Stimulated activated CD4-positive, alpha-beta T cell treated with anti-CD3 and anti-CD28 coated beads, TNF-alpha, amount 100 ng/mL, for 1 hour (primary cell): ENCODE data around the gene TLX1.
"Not testable (repeated sequence)": the region's sequence is repeated elsewhere in the genome, so short reads cannot be mapped to it uniquely, and the experiment has no call there.

ENCODE experiments used
- DNase-seq, 3 donors: peaks; one replicate each; pipeline ENCODE4 v3.0.0-alpha.2; 2020; ENCODE audit warnings: low read depth in 3 of 3, low spot score in 1 of 3

TLX1 gene

DNA sequence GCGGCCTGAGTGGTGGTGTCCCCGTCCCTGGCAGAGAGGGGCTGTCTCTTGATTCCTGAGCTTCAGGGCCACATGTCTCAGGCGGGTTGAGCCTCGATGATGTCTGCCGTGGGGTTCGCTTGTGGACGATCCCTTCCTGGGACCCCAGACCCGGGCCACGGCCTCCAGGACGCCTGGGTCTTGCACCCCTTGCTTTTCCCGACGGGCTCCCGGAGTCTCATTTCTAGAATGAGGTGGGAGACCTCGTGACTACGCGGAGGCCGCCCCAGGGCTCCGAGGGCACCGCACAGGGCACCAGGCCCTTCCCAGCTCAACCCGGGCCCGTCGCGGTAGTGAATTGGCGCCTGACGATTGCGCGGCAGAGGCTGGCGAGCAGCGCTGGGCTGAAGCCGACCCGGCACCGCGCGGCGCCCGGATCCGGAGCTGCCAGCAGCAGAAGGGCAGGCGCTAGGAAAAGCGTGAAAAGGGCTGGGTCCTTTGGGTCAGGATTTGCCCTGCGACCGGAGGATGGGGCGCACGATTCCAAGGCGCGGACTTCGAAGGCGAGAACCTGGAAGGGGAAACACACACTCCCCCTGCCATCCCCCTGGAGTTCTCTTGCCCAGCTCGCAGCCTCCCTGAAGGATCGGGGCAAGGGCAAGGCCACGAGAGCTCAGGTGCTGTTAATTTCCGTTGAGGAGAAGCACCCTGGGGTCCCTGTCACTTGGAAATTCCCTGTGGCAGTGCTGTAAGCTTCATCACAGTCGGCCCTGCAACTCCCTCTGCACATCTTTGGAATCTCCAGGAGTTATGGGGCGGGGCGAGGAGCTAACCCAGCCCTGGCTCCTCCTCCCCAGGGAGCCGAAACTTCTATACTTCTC lies 15.5 kb downstream of the TLX1 start:
- DNase-seq: no peak

GRCh38 chr10:101151395-101151794 lies 20.3 kb downstream of the TLX1 start:
- no peak for DNase-seq

- DNase-seq: no peak
Observed at GRCh38 chr10:101152316-101152715, 21.2 kb downstream of the TLX1 start.

GRCh38 chr10:101154506-101154905 lies 23.4 kb downstream of the TLX1 start:
- DNase-seq: not testable (repeated sequence)

DNA sequence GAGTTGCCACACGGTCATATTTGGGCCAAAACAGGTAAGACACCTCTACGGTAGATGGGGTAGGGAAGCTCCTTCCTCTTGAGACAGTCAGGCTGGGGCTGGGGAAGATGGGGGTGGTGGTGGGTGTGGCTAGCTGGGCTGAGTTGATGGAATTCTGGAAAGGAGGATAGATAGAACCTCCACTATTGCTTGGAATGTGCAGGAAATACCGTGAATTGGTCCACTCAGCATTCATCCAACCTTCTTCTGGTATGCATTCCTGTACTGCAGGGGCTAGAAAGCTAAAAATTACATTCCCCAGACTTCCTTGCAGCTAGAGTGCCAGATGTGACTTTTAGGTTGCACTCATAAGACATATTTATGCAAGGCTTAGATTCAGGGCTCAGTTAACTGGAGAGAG lies 24.8 kb downstream of the TLX1 start:
- DNase-seq: no peak

DNA sequence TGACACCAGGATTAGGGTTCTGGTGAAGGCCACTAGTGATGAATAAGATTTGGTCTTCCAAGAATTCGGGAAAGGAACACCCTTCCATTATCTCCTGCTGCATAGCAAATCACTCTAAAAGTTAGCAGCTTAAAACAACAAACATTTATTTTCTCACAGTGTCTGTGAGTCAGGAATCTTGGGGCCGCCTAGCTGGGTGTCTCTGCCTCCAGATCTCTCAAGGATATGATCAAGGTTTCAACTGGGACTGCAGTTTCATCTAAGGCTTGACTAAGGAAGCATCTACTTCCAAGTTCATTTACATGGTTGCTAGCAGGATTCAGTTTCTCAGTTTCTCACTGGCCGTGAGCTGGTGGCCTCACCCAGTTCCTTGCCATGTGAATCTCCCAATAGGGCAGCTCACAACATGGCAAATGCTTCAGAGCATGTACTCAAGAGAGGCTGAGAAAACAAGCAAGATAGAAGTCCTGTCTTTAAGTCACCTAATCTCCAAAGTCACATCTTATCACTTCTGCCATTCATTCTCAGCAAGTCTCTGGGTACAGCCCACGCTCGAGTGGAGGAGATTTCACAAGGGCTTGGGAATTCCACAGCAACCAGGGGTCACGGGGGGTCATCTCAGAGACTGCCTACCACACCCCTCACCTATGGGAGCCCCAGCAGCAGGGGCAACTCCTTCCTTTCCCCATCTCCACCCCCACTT lies 26.8 kb downstream of the TLX1 start:
- DNase-seq: no peak

DNA sequence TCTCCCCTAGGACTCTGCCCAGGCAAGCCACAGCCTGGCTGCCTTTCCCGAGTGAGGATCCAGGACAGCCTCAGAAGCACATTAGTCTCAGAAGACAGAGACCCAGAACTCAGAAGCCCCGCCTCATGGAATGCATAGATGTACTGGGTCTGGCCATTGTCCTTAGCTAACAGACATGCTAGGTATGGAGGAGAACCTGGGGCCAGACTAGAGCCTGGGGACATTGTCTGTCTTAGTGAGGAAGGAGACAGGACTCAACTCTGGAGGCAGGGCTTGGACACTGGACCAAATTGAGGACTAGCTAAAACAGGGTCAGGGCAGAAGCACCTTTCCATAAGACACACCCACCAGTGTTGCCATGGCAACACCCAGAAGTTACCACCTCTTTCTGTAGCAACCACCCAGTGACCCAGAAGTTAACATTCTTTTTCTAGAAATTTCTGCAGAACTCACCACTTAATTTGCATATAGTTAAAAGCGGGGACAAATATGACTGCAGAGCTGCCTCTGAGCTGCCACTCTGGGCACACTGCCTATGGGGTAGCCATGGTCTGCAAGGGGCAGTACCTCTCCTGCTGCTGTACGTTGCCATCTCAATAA lies 27.5 kb downstream of the TLX1 start:
- DNase-seq: no peak

DNA sequence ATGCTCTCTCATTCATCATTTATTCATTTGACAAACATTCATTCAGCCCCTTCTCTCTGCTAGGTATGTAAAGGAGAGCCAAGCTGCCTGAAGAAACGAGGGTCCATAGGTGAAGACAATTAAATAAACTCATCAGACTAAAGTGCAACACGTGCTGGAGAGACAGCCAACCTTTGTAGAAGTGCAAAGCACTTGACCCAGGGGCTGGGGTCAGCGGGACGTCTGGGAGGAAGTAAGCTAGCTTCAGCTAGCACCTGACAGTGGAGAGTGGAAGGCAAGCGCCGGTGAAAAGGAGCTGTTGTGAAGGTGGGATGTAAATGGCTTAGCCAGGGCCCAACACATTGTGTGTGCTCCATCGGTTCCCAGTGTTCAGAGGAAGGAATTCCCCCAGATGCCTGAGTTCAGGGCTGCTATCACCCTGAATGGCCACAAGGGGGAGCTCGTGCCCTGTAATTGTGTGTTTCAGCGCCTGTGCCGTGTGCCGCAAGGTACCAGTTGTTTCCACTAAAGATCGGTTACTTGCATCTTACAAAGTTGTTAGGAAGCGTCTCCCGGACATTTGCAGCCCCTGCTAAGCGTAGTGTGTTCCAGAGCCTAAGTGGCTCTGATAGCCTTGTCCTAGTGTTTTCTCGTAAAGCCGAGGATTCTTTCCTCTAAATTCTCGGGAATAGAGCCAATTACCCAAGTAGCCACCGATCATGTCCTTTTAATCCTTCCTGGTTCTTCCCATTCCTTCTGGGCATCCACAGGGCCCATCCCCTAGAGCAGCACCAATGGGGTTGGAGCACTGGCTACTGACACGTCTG lies 30.6 kb downstream of the TLX1 start:
- DNase-seq: peak; percentile 28 to 54 (median 39)

DNA sequence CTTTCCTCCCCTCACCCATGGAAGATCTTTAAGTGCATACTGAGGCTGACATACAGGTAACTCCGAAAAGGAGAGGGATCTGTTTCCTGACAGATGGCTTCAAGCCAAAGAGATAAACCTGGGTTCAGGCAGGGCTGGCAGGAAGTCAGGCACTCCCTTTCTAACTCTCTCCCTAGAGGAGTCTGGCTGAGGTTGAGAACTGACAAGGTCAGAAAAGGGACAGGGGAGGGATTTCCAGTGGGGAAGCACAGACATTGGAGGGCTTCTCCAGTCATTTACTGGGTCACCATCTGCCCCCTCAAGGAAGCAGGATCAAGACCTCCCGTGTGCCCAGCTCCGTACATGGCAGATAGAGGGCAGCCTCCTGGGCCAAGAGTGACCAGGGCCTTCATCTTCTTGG lies 31.6 kb downstream of the TLX1 start:
- no peak for DNase-seq

DNA sequence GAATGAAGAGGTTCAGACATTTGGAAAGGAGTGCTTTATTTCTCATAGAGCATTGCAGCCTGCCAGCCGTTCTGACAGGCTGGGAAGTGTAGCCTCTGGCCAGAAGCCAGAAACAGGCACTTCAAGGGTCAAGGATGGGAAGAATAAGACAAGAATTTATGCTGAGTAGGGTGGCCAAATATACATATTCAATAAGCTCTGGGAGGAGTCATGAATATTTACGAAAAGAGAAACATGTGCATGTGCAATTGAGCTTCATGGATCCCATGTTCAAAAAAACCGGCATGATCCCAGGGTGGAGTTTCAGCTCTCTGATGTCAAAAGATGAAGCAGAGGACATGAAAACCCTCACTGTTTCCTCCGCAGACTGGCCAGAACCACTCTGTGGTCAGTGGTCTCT lies 32.9 kb downstream of the TLX1 start:
- no peak for DNase-seq

DNA sequence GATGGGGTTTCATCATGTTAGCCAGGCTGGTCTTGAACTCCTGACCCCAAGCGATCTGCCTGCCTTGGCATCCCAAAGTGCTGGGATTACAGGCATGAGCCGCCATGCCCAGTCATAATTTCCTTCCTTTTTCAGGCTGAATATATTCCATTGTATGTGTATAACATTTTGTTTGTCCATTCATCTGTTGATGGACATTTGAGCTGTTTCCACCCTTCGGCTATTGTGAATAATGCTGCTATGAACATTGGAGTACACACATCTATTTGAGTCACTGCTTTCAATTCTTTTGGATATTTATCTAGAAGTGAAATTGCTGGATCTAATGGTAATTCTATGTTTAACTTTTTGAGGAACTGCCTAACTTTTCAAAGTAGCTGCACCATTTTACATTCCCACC lies 34.6 kb downstream of the TLX1 start:
- no peak for DNase-seq

GRCh38 chr10:101166430-101166829 lies 35.3 kb downstream of the TLX1 start:
- DNase-seq: no peak

- no peak for DNase-seq
Observed at GRCh38 chr10:101172741-101173140, 41.6 kb downstream of the TLX1 start.

DNA sequence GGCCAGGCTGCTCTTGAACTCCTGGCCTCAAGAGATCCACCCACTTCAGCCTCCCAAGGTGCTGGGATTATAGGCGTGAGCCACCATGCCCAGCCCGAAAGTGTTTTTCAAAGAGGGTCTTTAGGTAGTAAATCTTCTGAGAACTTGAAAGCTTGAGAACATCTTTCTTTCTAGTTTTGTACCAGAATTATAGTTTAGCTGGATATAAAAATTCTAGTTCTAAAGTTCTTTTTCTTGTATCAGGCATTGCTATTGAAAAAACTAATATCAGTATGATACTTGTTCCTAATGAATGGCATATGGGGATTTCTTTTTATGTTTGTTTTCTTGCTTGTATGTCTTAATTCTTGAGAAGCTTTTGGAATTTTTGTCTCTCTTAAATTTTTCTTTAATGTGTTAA lies 43.2 kb downstream of the TLX1 start:
- DNase-seq: no peak

- DNase-seq: no peak
Observed at GRCh38 chr10:101176577-101176976, 45.5 kb downstream of the TLX1 start.

DNA sequence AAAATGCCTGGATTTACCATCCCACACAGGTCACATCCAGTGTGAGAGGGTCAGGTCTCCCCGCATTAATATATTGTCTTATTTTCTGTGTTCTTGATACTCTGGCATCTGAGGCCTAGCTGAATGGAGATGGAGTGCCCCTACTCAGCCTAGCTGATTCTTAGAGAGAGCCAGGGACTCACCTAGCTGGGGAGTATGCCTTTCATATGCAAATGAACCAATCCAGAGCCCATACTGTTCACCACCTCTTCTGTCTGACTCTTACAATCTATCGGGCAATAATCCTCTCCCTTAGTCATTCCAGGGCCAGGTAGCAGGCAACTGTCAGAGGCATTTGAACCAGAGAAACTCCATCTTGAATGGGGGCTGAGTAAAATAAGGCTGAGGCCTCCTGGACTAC lies 51.8 kb downstream of the TLX1 start:
- DNase-seq: no peak

DNA sequence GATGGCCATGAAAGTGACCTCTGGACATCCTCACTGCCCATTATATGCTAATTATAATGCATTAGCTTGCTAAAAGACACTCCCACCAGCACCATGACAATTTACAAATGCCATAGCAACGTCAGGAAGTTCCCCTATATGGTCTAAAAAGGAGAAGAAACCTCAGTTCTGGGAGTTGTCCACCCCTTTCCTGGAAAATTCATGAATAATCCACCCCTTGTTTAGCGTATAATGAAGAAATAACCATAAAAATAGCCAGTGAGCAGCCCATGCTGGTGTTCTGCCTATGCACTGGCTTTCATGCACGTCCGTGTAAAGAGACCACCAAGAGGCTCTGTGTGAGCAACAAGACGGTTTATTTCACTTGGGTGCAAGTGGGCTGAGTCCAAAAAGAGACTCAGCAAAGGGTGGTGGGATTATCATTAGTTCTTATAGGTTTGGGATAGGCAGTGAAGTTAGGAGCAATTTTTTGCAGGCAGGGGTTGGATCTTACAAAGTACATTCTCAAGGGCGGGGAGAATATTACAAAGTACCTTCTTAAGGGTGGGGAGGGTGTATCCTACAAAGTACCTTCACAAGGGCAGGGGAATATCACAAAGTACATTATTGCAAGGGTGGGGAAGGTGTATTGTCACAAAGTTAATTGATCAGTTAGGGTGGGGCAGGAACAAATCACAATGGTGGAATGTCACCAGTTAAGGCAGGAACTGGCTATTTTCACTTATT lies 52.5 kb downstream of the TLX1 start:
- DNase-seq: no peak
